ENCODE data around the gene CMTM3. TPM values are rescaled to one million over a fixed set of nuclear protein-coding genes. Genes with fewer than 3 reads are reported as not detected.
"Not testable (repeated sequence)": the region's sequence is repeated elsewhere in the genome, so short reads cannot be mapped to it uniquely, and the experiment has no call there.

The CMTM3 gene
- total RNA-seq, 6 experiments from 2014 or later, result 1.6 to 9.6 (median 5.4) TPM

- Histone ChIP-seq H3K27me3 (no peaks in the 10 kb centered on the region), H3K27ac (no peak overlapping the region), H3K4me3 (no peak overlapping the region), H3K9me3 (no peaks in the 10 kb centered on the region), H3K4me1 (no peaks in the 10 kb centered on the region), H3K36me3 (no peaks in the 10 kb centered on the region)
- TF ChIP-seq CTCF (IDR thresholded peaks at IDR 0.05) (no peak), POLR2A (IDR thresholded peaks at IDR 0.05) (no peak)
- DNase-seq (no peak), ATAC-seq (no peak)
- intact Hi-C loops (cut with DNase I), result no loop called here
- no CpG with 5 or more reads among the region's 3 CpGs for WGBS (ENCODE audit: insufficient coverage, low coverage, low lambda C conversion rate, missing lambda C conversion rate)
Observed at GRCh38 chr16:66592814-66593213, 11.7 kb upstream of the CMTM3 start.

- H3K4me1 ChIP-seq, result no peaks in the 10 kb centered on the region
- ATAC-seq (peak in 2 of 4 donors; percentile 21 to 58), DNase-seq (no peak)
- H3K36me3 ChIP-seq, result no peaks in the 10 kb centered on the region
- intact Hi-C loops (cut with DNase I), result no loop called here
- no peaks in the 10 kb centered on the region for H3K27me3 ChIP-seq
- H3K27ac ChIP-seq, result no peak overlapping the region
- H3K9me3 ChIP-seq, result no peaks in the 10 kb centered on the region
- TF ChIP-seq POLR2A (IDR thresholded peaks at IDR 0.05) (no peak), CTCF (IDR thresholded peaks at IDR 0.05) (no peak)
- 53% methylated on average over 6 of the region's 7 CpGs for WGBS (ENCODE audit: insufficient coverage, low coverage, low lambda C conversion rate, missing lambda C conversion rate)
- no peak overlapping the region for H3K4me3 ChIP-seq
Observed at GRCh38 chr16:66594739-66595138, 9.8 kb upstream of the CMTM3 start.

- intact Hi-C loops (cut with DNase I); H3K4me3 ChIP-seq; H3K27me3 ChIP-seq; H3K9me3 ChIP-seq; ATAC-seq; DNase-seq; H3K4me1 ChIP-seq; H3K27ac ChIP-seq; H3K36me3 ChIP-seq: not testable (repeated sequence)
- 100% methylated on average over 3 of the region's 4 CpGs for WGBS (ENCODE audit: insufficient coverage, low coverage, low lambda C conversion rate, missing lambda C conversion rate)
Observed at GRCh38 chr16:66596559-66596958, 7.9 kb upstream of the CMTM3 start.

- 75% methylated on average over 4 of the region's 5 CpGs for WGBS (ENCODE audit: insufficient coverage, low coverage, low lambda C conversion rate, missing lambda C conversion rate)
- Histone ChIP-seq H3K4me3 (no peak overlapping the region), H3K4me1 (no peaks in the 10 kb centered on the region), H3K36me3 (no peaks in the 10 kb centered on the region), H3K9me3 (no peaks in the 10 kb centered on the region), H3K27me3 (no peaks in the 10 kb centered on the region), H3K27ac (no peak overlapping the region)
- ATAC-seq (no peak), DNase-seq (no peak)
- intact Hi-C loops (cut with DNase I), result no loop called here
- TF ChIP-seq POLR2A (IDR thresholded peaks at IDR 0.05) (no peak), CTCF (IDR thresholded peaks at IDR 0.05) (no peak)
Observed at GRCh38 chr16:66596986-66597848, 7.3 kb upstream of the CMTM3 start.

- ATAC-seq, result no peak
- no peak for TF ChIP-seq CTCF (IDR thresholded peaks at IDR 0.05)
- no peak for TF ChIP-seq POLR2A (IDR thresholded peaks at IDR 0.05)
- Histone ChIP-seq H3K27ac (no peak overlapping the region), H3K9me3 (no peaks in the 10 kb centered on the region), H3K4me3 (no peak overlapping the region), H3K27me3 (no peaks in the 10 kb centered on the region), H3K4me1 (no peaks in the 10 kb centered on the region), H3K36me3 (no peaks in the 10 kb centered on the region)
- 75% methylated on average over 3 of the region's 3 CpGs for WGBS (ENCODE audit: insufficient coverage, low coverage, low lambda C conversion rate, missing lambda C conversion rate)
- intact Hi-C loops (cut with DNase I), result no loop called here
- no peak for DNase-seq
Observed at GRCh38 chr16:66598111-66598510, 6.4 kb upstream of the CMTM3 start.
